Measurements from ENCODE around the gene RAB30.
A peak's percentile ranks its signal among the peaks of the same experiment; 100 is the strongest.

Gene RAB30

DNA sequence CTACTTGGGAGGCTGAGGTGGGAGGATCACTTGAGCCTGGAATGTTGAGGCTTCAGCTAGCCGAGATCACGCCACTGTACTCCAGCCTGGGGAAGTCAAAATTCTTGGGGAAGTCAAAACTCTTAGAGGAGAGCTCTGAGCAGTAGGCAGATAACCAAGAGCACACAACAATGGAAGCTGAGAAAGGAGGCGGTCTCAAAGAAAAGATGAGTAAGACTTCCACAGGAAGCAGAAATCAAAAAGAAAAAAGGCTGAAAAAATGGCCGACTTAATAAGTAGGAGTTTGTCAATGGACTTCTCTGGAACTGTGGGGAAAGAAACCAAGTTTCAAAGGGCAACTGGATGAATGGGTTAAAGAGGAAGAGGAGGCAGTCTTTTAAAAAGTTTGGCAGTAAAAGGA, 32.1 kb downstream of the RAB30 start:
- no peak for DNase-seq (ENCODE audit: low spot score)

DNA sequence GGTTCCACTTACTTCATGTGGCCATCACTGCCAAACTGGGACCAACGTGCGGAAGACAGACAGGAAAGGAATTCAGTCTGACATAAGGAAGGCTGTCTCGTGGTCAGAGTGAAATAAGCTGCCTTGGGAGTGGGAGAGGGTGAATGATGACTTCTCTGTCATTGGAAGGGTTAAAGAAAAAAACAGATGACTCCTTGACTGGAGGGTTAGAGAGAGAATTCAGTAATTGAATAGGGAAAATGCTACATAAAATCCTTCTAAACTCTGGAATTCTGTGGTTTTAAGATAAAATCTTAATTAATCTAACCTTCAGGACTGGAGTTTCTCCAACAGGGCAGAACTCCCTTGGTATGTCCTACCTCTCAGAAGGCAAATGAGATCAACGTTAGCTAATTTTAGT, 33.8 kb downstream of the RAB30 start:
- no peak for DNase-seq (ENCODE audit: low spot score)

DNA sequence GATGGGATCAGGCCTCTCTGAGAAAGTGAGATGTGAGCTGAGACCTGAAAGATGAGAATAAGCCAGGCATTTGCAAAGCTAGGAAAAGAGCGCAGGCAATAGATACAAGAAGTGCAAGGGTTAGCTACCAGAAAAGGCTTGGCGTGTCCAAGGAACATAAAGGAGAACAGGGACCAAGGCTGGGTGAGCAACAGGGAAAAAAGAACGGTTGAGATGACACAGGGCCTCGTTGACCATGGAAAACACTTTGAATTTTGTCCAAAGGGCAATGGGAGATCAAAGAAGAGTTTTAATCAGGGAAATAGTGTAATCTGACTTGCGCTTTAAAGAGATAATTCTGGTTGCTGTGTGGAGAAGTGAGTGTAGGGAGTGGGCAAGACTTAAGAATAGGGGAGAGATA, 35.0 kb downstream of the RAB30 start:
- no peak for DNase-seq (ENCODE audit: low spot score)

DNA sequence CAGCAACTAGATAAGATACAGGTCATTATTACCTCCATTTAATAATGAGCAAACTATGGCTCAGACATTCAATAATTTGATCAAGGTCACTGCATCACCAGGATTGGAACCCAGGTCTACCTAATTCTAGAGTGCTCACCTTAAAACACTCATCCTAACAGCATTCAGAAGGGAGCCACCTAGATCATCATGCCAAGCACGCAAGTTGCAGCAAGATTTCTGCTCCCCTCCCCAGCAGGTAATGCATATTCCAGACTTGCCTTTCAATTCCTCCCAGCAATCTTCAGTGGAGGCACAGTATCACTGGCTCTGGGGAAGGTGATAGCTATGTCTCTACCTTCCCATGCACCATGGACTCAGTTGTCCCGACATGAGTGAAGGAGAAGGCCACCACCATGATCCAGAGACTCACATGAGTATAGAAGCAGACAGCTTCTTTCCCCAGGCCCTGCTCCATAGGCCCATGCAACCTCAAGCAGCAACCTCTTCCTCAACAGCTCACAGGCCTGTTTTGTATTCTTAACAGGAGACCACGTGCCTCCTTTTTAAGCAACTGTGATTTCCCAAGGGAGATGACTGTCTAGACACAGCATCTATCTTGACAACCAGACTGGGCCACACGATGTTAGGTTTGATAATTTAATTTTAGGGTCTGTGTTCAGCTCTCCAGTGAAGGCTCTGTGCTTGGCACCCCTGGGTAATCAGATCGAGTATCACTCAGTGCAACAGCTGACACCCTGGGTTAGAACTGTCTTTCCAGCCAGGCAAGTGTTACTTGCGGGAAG, 36.4 kb downstream of the RAB30 start:
- no peak for DNase-seq (ENCODE audit: low spot score)

DNA sequence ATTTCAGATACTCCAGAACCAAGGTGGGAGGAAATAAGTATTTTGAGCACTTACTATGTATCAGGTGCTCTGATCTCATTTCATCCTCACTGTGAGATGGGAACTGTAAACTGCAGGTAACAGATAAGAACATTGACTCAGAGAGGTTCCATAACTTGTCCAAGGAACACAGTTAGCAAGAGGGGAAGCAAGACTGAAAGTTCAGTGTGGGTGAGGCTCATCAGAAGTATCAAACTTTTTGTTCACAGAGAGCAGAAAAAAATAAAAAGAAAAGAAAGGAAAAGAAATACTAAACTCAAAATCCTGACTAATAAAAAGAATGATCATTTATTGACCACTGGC, 37.1 kb downstream of the RAB30 start:
- DNase-seq (ENCODE audit: low spot score): no peak

DNA sequence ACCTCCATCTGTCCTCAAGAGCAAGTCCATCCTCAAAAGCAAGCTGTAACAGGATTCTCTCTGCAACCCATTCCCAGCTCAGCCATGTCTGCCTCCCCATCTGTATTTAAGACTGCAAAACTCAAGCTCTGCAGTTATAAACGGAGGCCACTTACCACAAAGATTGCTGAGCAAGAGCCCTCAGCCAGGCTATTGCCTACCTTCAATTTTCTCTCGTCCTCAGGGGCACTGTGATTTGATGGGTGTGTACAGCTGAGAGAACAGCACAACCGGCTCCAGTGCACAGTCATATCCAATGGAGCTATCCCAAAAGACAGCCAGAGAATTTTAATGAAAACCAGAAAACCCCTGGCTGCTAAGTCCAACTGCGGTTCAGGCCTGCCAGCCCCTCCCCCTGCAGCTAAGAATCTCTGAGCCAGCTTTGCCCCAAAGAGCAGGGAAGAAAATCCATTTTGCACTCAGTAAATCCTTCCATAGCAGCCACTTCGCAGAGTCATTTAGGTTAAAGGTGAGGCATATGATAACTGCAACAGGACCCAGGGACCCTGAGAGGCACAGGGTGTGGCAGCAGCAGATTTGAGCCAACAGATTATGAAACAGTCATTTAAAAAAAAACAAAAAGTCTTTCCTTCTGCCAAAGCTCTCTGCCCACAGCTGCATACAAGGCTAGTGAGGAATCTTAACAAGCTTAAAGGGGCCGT, 37.6 kb downstream of the RAB30 start:
- DNase-seq (ENCODE audit: low spot score): peak; percentile 58

DNA sequence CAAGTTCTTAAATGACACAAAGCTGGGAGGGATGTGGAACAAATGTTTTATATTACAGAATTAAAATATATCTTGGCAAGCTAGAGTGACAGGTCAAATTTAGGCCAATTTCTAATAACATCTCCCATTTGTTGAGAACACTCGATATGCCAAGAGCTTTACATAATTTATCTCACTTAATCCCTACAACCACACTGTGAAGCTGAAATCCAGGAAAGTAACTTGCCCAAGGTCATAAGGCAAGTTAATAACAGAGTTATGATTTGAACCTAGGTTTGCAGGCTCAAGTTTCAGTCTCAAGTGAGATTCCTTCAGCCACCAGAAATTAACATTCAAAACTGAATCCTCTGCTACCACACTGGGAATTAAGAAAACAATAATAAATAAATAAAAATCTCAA, 38.3 kb downstream of the RAB30 start:
- DNase-seq (ENCODE audit: low spot score): no peak

DNA sequence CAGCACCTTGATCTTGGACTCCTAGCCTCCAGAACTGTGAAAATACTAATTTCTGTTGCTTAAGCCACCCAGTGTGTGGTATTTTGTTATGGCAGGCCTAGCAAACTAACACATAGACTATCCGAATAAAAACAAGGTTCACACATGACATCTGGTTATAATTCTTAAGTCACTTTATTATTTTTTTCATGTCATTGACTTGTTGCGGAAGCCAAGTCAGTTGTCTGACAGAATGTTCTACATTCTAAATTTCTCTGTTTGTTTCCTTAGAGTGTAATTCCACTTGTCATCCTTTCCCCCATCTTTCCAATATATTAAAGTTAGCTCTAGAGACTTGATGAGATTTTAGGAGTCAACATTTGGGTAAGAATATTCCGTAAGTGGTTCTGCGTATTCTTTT, 40.6 kb downstream of the RAB30 start:
- DNase-seq (ENCODE audit: low spot score): no peak

DNA sequence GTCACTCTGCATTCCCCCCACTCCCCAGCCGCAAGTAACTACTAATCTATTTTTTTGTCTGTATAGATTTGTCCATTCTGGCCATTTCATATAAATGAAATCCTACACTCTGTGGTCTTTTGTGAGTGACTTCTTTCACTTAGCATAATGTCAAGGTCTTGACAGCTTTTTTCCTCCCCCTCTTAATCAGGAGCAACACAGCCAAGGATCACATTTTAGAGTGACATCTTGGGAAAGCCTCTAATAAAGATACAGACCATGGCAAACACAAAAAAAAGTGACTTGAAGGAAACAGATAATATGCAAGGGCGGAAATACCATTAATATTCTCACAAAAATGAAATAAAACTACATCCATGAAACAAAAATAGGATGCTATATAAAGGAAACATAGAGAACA, 43.9 kb downstream of the RAB30 start:
- no peak for DNase-seq (ENCODE audit: low spot score)

DNA sequence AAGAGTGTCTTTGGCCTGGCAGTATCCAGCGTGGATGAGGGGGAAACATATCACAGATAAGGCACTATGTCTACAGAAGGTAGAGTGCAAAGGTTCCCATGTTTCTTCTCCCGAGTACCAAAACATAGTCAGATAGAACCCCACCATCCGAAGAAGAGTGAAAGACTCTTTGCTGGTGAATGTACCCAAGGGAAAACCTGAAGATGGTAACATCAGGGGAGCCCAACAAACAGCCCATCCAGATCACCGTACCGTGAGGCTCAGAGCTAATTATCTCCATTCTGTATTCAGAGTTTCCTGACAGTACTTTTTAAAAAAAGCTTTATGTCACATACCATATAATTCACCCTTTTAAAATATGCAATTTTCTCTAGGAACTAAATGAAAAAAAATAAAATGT, 44.4 kb downstream of the RAB30 start:
- no peak for DNase-seq (ENCODE audit: low spot score)

DNA sequence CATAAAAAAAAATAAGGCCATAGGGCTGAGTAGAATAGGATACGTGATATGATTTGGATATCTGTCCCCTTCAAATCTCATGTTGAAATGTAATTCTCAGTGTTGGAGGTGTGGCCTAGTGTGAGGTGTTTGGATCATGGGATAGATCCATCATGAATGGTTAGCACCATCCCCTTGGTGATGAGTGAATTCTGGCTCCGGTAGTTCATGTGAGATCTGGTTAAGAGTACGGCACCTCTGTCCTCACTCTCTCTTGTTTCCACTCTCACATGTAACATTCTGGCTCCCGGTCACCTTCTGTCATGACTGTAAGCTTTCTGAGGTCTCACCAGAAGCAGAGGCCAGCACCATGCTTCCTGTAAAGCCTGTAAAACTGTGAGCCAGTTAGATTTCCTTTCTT, 45.5 kb downstream of the RAB30 start:
- DNase-seq (ENCODE audit: low spot score): no peak

DNA sequence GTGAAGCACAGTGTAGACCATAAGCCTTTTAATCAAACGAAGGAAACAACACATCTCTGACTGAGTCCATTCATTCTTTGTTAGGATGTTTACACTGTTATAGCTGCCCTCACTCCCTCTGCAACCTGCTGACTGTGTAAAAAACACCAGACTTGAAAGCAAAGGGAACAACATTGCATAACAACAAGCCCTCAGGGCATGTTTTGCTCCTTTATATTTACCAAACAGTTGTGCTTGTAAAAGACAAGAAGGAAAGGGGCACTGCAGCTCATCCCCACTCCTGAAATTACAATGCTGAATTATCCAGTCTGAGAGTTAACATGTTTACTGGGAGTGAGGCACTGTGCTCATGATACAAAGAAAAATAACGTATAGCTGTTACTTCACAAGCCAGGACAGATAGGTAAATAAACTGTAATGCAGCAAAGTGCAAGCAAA, 46.4 kb downstream of the RAB30 start:
- peak; percentile 60 for DNase-seq (ENCODE audit: low spot score)

DNA sequence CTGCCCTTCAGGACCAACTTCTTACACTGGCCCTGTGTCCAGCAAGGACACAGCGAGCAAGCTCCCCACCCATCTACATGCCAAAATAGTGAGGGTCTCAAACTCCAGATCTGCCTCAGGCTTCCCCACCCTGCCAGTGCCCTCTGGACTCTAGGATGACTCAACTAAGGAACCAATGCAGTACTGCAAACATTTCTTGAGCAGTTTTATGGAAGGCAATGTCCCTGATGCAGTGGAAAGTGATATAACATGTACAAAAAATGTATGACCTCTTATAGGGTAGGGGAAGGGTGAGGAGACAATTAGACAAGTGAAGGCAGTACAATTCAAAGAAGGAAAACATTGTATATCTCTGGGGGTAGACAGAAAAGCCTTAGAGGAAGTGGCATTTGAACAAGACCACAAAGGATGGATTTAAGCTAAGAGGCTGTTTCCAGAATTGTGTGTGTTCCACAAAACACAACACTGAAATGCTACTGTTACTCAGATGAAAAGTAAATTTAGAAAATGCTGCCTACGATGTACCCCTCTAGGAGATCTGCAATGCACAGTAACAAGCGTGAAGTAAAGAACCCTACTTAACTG, 47.3 kb downstream of the RAB30 start:
- no peak for DNase-seq (ENCODE audit: low spot score)

DNA sequence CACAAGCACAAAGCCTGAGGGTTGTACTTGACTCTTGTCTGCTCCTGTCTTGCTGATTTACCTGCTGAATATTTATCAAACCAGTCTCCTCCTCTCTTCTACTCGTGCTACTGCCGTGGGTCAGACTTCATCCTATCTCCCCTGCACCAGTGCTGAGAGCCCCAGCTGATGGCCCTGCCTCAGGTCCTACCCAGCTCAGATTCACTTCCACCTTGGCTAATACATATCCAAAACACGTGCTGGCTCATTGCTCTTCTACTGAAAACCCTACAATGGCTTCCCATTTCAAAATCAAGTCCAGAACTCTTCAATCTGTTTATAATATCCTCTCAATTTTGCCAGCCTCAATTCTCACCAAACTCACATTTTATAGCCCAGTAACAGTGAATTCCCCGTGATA, 48.3 kb downstream of the RAB30 start:
- no peak for DNase-seq (ENCODE audit: low spot score)

DNA sequence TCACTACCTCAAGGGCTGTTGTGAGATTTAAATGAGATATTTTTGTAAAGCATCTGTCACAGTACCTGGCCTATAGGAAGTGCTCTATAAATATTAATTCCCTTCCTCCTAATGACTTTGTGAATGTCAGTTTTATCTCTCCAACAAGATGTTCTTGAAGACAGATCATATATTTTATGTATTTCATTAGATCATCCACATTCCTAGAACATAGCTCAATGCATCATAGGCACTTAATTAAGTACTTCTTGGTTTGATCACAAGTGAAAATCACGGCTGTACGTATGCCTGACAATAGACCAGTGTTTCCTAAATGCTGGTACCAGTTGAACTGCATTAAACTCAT, 49.9 kb downstream of the RAB30 start:
- DNase-seq (ENCODE audit: low spot score): no peak

DNA sequence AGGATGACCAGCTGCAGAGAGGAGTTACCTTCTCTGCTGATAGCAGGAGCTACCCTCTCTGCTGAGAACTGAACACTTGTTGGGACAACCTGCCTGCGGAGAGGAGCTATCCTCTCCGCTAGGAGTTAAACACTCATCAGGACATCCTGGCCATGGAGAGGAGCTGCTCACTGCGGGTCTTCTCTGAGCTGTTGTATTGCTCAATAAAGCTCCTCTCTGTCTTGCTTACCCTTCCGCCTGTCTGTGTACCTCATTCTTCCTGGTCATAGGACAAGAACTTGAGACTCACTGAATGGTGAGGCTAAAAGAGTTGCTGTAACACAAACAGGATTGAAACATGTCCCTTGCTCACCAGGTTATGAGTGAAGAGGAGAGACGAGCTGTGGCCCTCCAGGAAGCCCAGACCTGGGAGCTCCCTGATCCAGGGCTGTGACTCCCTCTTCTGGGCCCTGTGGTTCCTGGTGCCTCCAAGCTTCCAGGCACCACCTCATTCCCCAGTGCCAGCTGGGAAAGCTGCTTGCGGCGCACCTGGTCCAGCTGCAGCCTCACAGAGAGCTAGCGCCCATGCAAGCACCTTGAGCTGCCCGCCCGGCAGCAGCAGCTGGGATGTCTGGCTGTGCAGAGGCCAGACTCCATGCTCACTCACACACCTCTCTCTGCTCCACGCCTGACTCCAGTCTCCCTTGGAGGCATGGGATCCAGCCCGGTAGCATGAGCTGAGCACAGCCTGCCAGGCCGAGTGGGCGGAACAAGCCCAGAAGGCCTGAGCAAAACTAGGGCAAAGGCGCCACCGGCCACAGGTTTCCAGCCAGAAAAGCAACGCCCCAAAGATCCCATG, 50.5 kb downstream of the RAB30 start:
- no peak for DNase-seq (ENCODE audit: low spot score)

DNA sequence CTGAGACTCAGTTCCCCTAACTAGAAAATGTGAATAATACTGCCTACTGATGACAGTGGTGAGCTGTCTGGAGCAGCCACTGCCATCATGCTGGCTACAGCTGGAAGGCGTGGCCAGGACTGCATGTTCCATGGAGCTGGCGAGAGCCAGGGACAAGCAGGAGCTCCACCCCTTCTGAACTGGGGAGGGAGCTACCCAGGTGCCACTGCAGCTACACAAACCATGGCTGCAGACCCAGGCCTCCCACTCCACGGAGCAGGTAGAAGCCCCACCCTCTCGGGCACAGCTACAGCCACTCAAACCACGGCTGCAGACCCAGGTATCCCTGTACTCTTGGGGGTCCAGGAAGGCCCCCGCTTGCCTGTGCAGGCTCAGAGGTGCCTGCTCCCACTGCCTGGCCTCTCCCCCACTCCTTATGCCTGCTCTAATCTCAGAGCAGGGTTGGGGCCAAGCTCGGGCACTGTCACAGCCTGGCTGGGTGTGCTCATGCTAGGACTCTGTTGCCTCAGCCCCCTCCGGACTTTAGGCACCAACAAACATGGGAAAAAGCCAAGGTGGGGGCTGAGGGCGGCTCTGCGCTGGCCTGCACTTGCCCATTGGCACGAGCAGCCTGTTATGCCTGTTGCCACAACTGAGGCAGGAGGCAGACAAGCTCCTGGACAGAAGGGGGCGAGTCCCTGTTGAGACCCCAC, 51.7 kb downstream of the RAB30 start:
- no peak for DNase-seq (ENCODE audit: low spot score)

DNA sequence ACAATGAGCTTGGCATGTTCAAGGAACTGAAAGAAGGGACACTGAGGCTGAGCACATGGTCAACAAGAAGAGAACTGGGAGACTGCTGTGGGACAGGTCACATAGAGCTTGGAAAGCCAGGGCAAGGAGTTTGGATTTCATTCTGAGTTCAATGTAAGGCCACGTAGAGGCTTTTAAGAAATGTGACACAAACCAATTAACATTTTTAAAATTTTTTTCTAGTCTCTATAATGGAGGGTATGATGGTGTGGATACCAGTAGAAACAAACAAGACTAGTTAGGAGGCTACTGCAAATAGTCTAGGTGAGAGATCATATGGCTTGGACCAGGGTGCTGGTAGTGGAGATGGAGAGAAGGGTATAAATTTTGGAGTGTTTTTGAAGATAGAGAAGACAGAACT, 56.7 kb downstream of the RAB30 start:
- DNase-seq (ENCODE audit: low spot score): no peak

DNA sequence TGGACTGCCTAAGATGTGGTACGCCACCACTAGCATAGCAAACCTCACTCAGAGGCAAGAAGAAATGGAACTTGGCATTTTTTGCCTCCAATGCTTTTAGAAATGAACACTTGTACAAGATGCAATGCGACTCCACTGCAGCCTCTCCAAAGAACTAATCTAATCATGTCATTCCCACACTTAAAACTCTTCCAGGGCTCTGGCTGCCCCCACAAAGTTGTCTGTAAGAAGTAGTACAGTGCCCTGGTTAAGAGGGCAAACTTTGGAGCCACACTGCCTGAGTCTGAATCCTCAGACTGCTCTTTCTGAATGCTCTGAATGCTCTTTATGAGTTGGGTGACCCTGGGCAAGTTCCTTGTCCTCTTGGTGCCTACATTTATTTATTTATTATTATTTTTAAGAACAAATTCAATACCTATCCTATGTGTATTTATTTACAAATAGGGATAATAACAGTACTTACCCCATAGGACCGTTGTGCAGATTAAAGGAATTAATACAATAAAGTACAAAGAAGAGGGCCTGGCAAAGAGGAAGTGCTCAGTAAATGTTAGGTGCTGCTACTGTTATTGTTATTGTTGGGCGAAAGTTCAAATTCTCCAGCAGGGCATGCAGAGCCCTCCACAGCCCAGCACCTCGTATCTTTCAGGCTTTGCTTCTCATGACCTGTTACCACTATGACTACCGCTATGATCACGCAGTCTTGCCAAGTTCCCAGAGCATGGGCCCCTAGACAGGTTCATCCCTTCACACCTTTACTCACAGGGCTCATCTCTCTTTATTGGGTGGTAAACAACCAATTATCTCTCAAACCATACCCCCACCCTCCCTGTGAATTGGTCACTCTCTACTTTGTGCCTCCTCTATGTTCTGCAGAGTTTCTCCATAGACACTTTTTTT, 59.3 kb downstream of the RAB30 start:
- no peak for DNase-seq (ENCODE audit: low spot score)

DNA sequence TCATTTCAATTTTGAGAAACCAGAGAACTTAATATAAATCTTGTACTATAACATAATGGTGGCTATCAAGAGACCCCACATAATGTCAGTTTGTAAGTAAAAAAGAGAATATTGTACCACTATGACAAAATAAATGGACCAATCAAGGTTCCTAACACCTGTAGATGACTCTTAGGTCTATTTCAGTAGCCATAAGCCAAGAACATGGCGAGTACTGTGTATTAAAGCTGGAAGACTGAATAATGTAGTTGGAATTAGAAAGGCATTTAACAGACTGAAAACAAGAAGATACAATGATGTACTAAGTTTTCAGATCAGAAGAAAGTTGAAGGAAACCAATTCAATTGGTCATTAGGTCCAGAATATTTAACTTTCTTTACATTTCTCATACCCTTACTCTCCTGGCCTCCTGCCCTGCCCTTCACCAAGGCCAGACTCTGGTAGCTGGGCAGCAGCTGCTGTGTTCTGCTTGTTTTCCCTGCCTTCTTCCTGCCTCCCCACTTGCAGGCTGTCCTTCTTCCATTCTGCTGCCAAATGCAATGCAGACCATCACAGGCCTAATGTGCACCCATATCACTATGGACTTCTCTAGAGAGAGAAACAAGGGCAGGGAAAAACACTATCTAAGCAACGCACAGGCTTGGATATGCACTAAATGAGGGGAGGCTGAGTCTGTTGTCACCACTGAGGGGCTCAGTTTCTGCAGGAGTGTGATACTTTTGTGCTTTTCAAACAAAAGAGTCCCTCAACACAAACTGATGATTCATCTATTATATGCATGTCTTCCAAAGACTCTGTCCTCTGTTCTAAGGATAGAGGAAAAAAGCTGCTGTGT, 60.1 kb downstream of the RAB30 start:
- peak; percentile 67 for DNase-seq (ENCODE audit: low spot score)
